Measurements from ENCODE around the gene MGAT5. TPM values are rescaled to one million over a fixed set of nuclear protein-coding genes. Genes with fewer than 3 reads are reported as not detected.
"Not testable (repeated sequence)": the region's sequence is repeated elsewhere in the genome, so short reads cannot be mapped to it uniquely, and the experiment has no call there.

The MGAT5 gene
- total RNA-seq, 1 experiment from 2014 or later: 95.3 TPM

DNA sequence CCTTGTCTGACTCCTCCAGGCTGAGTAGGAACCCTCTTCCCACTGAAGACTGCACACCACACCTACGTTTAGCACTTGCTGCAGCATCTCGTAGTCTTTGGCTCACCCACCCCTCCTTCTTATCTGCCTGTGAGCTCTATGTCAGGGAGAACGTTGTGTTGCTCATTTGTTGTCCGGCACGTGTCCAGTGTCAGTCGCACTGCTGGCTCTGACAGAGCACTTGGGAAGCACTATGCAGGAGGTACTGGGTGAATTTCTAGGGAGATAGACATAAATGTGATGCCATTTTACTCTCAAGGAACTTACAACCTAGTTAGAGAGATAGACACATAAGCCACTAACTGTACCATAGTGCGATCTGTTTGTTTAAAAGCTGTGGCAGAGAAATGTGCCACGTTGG, 223.1 kb downstream of the MGAT5 start:
- not testable (repeated sequence) for H3K4me1 ChIP-seq; H3K36me3 ChIP-seq; H3K27me3 ChIP-seq; H3K27ac ChIP-seq; DNase-seq; H3K4me3 ChIP-seq; H3K9me3 ChIP-seq (replicated peaks)

DNA sequence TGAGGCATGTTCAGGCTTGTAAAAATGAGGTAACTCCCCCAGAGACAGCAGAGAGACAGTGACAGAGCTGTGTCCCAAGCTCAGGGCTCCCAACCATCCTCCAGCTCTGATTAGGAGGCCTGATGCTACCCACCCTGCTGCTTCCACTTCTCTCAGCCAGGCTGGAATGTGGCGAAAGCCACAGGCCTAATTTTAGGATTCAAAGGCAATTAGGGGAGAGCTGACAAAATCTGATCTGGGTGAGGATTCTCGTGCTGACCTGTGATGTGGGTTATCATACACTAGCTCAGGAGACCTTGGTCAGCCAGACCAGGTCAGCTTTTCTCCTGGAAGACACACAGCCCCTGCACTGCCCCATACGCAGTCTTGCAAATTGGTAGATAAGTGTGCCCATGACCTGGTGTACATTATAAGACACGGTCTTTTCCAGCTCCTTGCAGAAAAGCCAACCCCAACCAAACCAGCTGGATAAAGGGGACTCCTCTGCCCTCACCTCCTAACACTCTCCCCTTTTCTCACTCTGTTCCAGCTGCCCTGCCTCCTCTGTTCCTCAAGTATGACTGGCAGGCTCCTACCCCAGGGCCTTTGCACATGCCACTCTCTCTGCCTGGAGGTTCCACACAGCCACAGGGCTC, 225.9 kb downstream of the MGAT5 start:
- no peak for DNase-seq

DNA sequence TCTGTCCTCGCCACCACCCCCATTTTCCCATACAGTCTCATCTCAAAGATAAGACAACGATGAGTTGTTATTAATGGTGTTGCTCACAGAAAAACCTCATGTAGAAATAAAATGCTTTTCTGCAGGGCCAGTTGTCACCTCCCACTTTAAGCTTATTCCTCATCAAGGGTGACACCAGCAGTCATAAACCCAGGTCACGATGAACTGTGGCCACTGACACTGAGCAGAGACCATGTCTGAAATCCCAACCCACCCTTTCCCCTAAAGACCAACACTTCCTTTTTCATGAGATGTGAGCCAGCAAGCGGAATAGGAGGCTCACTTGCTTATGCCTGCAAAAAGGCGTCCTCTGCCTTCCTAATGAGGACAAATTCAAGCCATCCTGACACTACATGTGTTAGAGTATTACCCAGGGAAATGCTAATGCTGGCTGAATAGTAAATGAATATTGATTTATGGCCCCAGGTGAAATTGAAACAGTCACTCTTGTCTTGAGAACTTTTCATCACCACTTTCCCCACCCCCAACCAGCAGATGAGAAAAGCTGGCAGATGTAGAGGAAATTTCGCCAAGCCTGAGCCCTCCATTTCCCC, 228.4 kb downstream of the MGAT5 start:
- no peak for DNase-seq
- peaks cover 13% of the 10 kb centered on the region; the same call in 1 of the 2 replicates for H3K27me3 ChIP-seq
- H3K36me3 ChIP-seq: no peaks in the 10 kb centered on the region
- H3K9me3 ChIP-seq (replicated peaks): no peaks in the 10 kb centered on the region
- H3K27ac ChIP-seq: no peak overlapping the region
- no peak overlapping the region for H3K4me3 ChIP-seq
- H3K4me1 ChIP-seq: no peaks in the 10 kb centered on the region

More for the DNA sequence above, 225.9 kb downstream of the MGAT5 start:
- Histone ChIP-seq H3K9me3 (replicated peaks) (no peaks in the 10 kb centered on the region), H3K4me3 (no peak overlapping the region), H3K36me3 (no peaks in the 10 kb centered on the region), H3K4me1 (no peaks in the 10 kb centered on the region), H3K27me3 (no peaks in the 10 kb centered on the region; the same call in 1 of the 2 replicates), H3K27ac (no peak overlapping the region)

DNA sequence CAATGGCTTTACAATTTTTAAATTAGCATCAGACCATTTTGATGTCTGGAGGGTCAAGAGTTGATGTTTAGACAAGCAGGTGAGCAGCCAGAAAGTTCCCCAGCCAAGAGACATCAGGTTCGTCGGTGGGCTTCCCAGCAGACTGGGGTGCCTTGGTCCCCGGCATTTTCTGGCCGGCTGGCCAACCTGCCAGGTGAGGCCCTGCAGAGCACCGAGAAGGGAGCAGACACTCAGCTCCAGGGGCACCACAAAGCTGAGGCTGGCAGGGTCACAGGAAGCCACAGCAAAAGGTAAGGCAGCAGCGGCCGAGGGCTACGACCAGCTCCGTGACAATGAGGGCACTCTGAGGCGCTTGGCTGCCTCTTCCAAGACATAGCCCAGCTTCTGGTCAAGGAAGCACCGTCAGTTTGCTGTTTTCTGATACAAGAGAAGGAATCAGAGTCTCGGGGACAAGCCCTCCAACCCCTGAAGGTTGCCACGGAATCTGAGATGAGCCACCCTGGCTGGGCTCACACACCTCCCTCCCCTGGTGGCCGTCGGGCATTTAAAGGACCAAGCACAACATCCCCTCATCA, 229.0 kb downstream of the MGAT5 start:
- no peak for DNase-seq
- Histone ChIP-seq H3K27ac (no peak overlapping the region), H3K27me3 (peaks cover 16% of the 10 kb centered on the region), H3K4me3 (no peak overlapping the region), H3K4me1 (no peaks in the 10 kb centered on the region), H3K36me3 (no peaks in the 10 kb centered on the region), H3K9me3 (replicated peaks) (no peaks in the 10 kb centered on the region)

- H3K27ac ChIP-seq: no peak overlapping the region
Observed at GRCh38 chr2:134489732-134490384, 236.0 kb downstream of the MGAT5 start.

GRCh38 chr2:134490559-134490958, 236.7 kb downstream of the MGAT5 start:
- no peak overlapping the region for H3K4me3 ChIP-seq
- H3K4me1 ChIP-seq: no peaks in the 10 kb centered on the region
- no peaks in the 10 kb centered on the region for H3K36me3 ChIP-seq
- H3K27ac ChIP-seq: no peak overlapping the region
- no peak for DNase-seq
- no peaks in the 10 kb centered on the region for H3K9me3 ChIP-seq (replicated peaks)
- H3K27me3 ChIP-seq: peaks cover 17% of the 10 kb centered on the region

More at GRCh38 chr2:134489732-134490384, 236.0 kb downstream of the MGAT5 start:
- no peaks in the 10 kb centered on the region for H3K36me3 ChIP-seq
- H3K9me3 ChIP-seq (replicated peaks): no peaks in the 10 kb centered on the region
- H3K27me3 ChIP-seq: peaks cover 23% of the 10 kb centered on the region
- no peak overlapping the region for H3K4me3 ChIP-seq
- no peaks in the 10 kb centered on the region for H3K4me1 ChIP-seq
- no peak for DNase-seq

DNA sequence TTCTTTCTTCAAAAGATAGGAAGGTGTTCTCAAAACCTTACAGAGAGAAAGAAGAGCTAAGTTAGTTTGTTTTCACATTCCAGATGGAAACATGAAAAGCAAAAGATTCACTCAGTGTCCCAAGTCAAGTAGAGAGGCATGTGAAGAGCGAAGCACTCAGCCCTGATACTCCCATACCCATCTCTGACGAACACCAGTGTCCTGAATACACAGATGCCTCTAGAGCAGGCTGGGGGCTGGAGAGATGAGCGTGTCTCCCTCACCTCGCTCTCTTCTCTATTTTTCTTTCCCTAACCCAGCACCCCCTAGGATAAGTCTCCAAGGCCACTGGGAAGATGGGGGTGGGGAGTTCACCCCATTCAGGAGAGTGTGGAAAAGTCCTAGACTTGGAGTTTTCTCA, 237.2 kb downstream of the MGAT5 start:
- no peak for DNase-seq
- H3K4me1 ChIP-seq: no peaks in the 10 kb centered on the region

GRCh38 chr2:134491771-134492441, 238.0 kb downstream of the MGAT5 start:
- no peak overlapping the region for H3K27ac ChIP-seq

More for the DNA sequence above, 237.2 kb downstream of the MGAT5 start:
- H3K4me3 ChIP-seq: no peak overlapping the region
- no peaks in the 10 kb centered on the region for H3K9me3 ChIP-seq (replicated peaks)
- H3K27ac ChIP-seq: no peak overlapping the region
- peaks cover 16% of the 10 kb centered on the region for H3K27me3 ChIP-seq
- no peaks in the 10 kb centered on the region for H3K36me3 ChIP-seq

GRCh38 chr2:134493797-134494196, 239.9 kb downstream of the MGAT5 start:
- H3K4me3 ChIP-seq: no peak overlapping the region
- no peak for DNase-seq
- no peaks in the 10 kb centered on the region for H3K9me3 ChIP-seq (replicated peaks)
- H3K36me3 ChIP-seq: no peaks in the 10 kb centered on the region
- no peak overlapping the region for H3K27ac ChIP-seq
- H3K4me1 ChIP-seq: no peaks in the 10 kb centered on the region
- no peaks in the 10 kb centered on the region for H3K27me3 ChIP-seq

More at GRCh38 chr2:134491771-134492441, 238.0 kb downstream of the MGAT5 start:
- peak; percentile 22 to 42 for DNase-seq
- Histone ChIP-seq H3K36me3 (no peaks in the 10 kb centered on the region), H3K4me1 (no peaks in the 10 kb centered on the region), H3K4me3 (no peak overlapping the region), H3K27me3 (peaks cover 12% of the 10 kb centered on the region), H3K9me3 (replicated peaks) (no peaks in the 10 kb centered on the region)

GRCh38 chr2:134498654-134499053, 244.8 kb downstream of the MGAT5 start:
- H3K27me3 ChIP-seq: 0 out of 2 replicates have a peak, but pooled peaks cover 5% of the 10 kb centered on the region
- H3K27ac ChIP-seq: no peak overlapping the region
- H3K4me1 ChIP-seq: no peaks in the 10 kb centered on the region
- no peaks in the 10 kb centered on the region for H3K9me3 ChIP-seq (replicated peaks)
- DNase-seq: no peak
- H3K36me3 ChIP-seq: no peaks in the 10 kb centered on the region
- no peak overlapping the region for H3K4me3 ChIP-seq

GRCh38 chr2:134499307-134499926, 245.5 kb downstream of the MGAT5 start:
- Histone ChIP-seq H3K9me3 (replicated peaks) (no peaks in the 10 kb centered on the region), H3K4me1 (no peaks in the 10 kb centered on the region), H3K4me3 (no peak overlapping the region), H3K27ac (no peak overlapping the region), H3K27me3 (0 out of 2 replicates have a peak, but pooled peaks cover 5% of the 10 kb centered on the region), H3K36me3 (no peaks in the 10 kb centered on the region)
- no peak for DNase-seq

DNA sequence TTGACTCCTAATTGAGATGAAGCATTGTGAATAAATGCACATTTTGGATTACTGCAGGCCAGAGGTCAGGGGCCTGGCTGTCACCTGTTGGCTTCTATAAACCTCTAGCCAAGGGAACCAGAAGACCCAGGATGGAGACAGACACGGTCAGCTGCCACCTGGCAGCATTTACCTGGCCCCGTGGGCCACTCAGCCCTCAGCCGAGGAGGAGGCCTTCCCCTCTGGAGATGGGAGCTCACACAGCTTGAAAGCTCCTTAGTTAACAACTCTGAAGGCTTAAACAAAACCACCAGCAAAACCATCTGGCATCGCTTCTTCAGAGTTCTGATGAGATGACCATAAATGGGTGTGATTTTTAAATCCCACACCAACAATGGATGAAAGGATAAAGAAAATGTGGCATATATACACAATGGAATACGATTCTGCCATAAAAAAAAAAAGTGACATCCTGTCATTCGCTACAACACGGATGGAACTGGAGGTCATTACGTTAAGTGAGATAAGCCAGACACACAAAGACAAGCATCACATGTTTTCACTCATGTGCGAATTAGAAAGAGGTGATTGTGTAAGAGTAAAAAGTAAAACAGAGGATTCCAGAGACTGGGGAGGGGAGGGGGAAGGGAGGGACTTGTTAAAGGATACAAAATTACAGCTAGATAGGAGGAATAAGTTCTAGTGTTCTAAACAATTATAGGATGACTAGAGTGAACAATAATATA, 246.5 kb downstream of the MGAT5 start:
- no peaks in the 10 kb centered on the region for H3K9me3 ChIP-seq (replicated peaks)
- H3K27me3 ChIP-seq: 0 out of 2 replicates have a peak, but pooled peaks cover 5% of the 10 kb centered on the region
- H3K4me3 ChIP-seq: no peak overlapping the region
- DNase-seq: no peak
- no peaks in the 10 kb centered on the region for H3K4me1 ChIP-seq
- no peak overlapping the region for H3K27ac ChIP-seq
- no peaks in the 10 kb centered on the region for H3K36me3 ChIP-seq

GRCh38 chr2:134501476-134502091, 247.7 kb downstream of the MGAT5 start:
- Histone ChIP-seq H3K27ac (no peak overlapping the region), H3K9me3 (replicated peaks) (no peaks in the 10 kb centered on the region), H3K36me3 (no peaks in the 10 kb centered on the region), H3K4me1 (no peaks in the 10 kb centered on the region), H3K27me3 (0 out of 2 replicates have a peak, but pooled peaks cover 5% of the 10 kb centered on the region), H3K4me3 (no peak overlapping the region)
- DNase-seq: no peak
